ENCODE data around the gene CCNC. TPM values are rescaled to one million over a fixed set of nuclear protein-coding genes. Genes with fewer than 3 reads are reported as not detected.
A peak's percentile ranks its signal among the peaks of the same experiment; 100 is the strongest.

CCNC gene
- polyA plus RNA-seq, 3 donors = 25.2 to 41.7 (median 32.6) TPM

GRCh38 chr6:99560668-99561067 lies 7.8 kb downstream of the CCNC start:
- WGBS, 3 donors = 97 to 99% (median 98%) methylated on average over 4 of the region's 4 CpGs

GRCh38 chr6:99559057-99559456 lies 9.4 kb downstream of the CCNC start:
- WGBS, 3 donors = 63 to 88% (median 67%) methylated on average over 2 of the region's 2 CpGs
- no peak overlapping the region for H3K27ac ChIP-seq (ENCODE audit: low read depth, low read length)

More at GRCh38 chr6:99560668-99561067, 7.8 kb downstream of the CCNC start:
- no peak overlapping the region for H3K27ac ChIP-seq (ENCODE audit: low read depth, low read length)

GRCh38 chr6:99553888-99554287 lies 14.6 kb downstream of the CCNC start:
- WGBS, 3 donors = 90 to 97% (median 96%) methylated on average over 2 of the region's 2 CpGs
- no peak overlapping the region for H3K27ac ChIP-seq (ENCODE audit: low read depth, low read length)

GRCh38 chr6:99550046-99550748 lies 18.3 kb downstream of the CCNC start:
- no peak overlapping the region for H3K27ac ChIP-seq (ENCODE audit: low read depth, low read length)
- 90 to 94% (median 93%) methylated on average over 3 of the region's 3 CpGs for WGBS, 3 donors

GRCh38 chr6:99548706-99549105 lies 19.8 kb downstream of the CCNC start:
- 93 to 97% (median 94%) methylated on average over 4 of the region's 4 CpGs for WGBS, 3 donors
- H3K27ac ChIP-seq (ENCODE audit: low read depth, low read length) = no peak overlapping the region

GRCh38 chr6:99547526-99547925 lies 20.9 kb downstream of the CCNC start:
- H3K27ac ChIP-seq (ENCODE audit: low read depth, low read length) = no peak overlapping the region
- 89 to 93% (median 91%) methylated on average over 4 of the region's 4 CpGs for WGBS, 3 donors

GRCh38 chr6:99545442-99545841 lies 23.0 kb downstream of the CCNC start:
- 67 to 82% (median 67%) methylated on average over 1 of the region's 1 CpG for WGBS, 3 donors

GRCh38 chr6:99543968-99544367 lies 24.5 kb downstream of the CCNC start:
- no peak overlapping the region for H3K27ac ChIP-seq (ENCODE audit: low read depth, low read length)

More at GRCh38 chr6:99545442-99545841, 23.0 kb downstream of the CCNC start:
- H3K27ac ChIP-seq (ENCODE audit: low read depth, low read length) = no peak overlapping the region

- no peak overlapping the region for H3K27ac ChIP-seq (ENCODE audit: low read depth, low read length)
- 87 to 100% (median 100%) methylated on average over 1 of the region's 1 CpG for WGBS, 3 donors
These were observed 37.8 kb downstream of the CCNC start for GRCh38 chr6:99530627-99531026.

GRCh38 chr6:99522531-99522930 lies 45.9 kb downstream of the CCNC start:
- 82 to 83% (median 82%) methylated on average over 4 of the region's 4 CpGs for WGBS, 3 donors
- H3K27ac ChIP-seq (ENCODE audit: low read depth, low read length) = no peak overlapping the region

GRCh38 chr6:99521633-99522151 lies 46.8 kb downstream of the CCNC start:
- 32 to 44% (median 40%) methylated on average over 9 of the region's 9 CpGs for WGBS, 3 donors
- H3K27ac ChIP-seq (ENCODE audit: low read depth, low read length) = no peak overlapping the region

GRCh38 chr6:99520855-99521632 lies 47.4 kb downstream of the CCNC start:
- WGBS, 3 donors = 0 to 1% (median 0%) methylated on average over 47 of the region's 47 CpGs
- H3K27ac ChIP-seq (ENCODE audit: low read depth, low read length) = peak overlapping the region; percentile 47

- WGBS, 3 donors = 86 to 93% (median 91%) methylated on average over 1 of the region's 1 CpG
These were observed 49.0 kb downstream of the CCNC start for GRCh38 chr6:99519446-99519845.

GRCh38 chr6:99514089-99514488 lies 54.4 kb downstream of the CCNC start:
- 49 to 75% (median 66%) methylated on average over 8 of the region's 8 CpGs for WGBS, 3 donors
- no peak overlapping the region for H3K27ac ChIP-seq (ENCODE audit: low read depth, low read length)

More at GRCh38 chr6:99519446-99519845, 49.0 kb downstream of the CCNC start:
- H3K27ac ChIP-seq (ENCODE audit: low read depth, low read length) = no peak overlapping the region

GRCh38 chr6:99512033-99512432 lies 56.4 kb downstream of the CCNC start:
- WGBS, 3 donors = 96 to 100% (median 97%) methylated on average over 1 of the region's 1 CpG

GRCh38 chr6:99507648-99508047 lies 60.8 kb downstream of the CCNC start:
- no peak overlapping the region for H3K27ac ChIP-seq (ENCODE audit: low read depth, low read length)
- WGBS, 3 donors = 86 to 90% (median 89%) methylated on average over 3 of the region's 3 CpGs

More at GRCh38 chr6:99512033-99512432, 56.4 kb downstream of the CCNC start:
- no peak overlapping the region for H3K27ac ChIP-seq (ENCODE audit: low read depth, low read length)

- H3K27ac ChIP-seq (ENCODE audit: low read depth, low read length) = no peak overlapping the region
- WGBS, 3 donors = 80 to 95% (median 88%) methylated on average over 2 of the region's 2 CpGs
These were observed 66.7 kb downstream of the CCNC start for GRCh38 chr6:99501762-99502161.

GRCh38 chr6:99498421-99498820 lies 70.0 kb downstream of the CCNC start:
- WGBS, 3 donors = 46 to 63% (median 52%) methylated on average over 1 of the region's 1 CpG
- H3K27ac ChIP-seq (ENCODE audit: low read depth, low read length) = no peak overlapping the region

GRCh38 chr6:99495466-99495865 lies 73.0 kb downstream of the CCNC start:
- H3K27ac ChIP-seq (ENCODE audit: low read depth, low read length) = no peak overlapping the region
- WGBS, 3 donors = 87 to 90% (median 89%) methylated on average over 1 of the region's 1 CpG
